Gastroesophageal sphincter (tissue), 4 donors: Measurements from ENCODE around the gene FASLG. TPM values are rescaled to one million over a fixed set of nuclear protein-coding genes. Genes with fewer than 3 reads are reported as not detected.

Experiments used
- small RNA-seq, 4 donors: library from RNA; depleted of rRNA; stranded (forward); fragments of <200 nt; gene quantifications; one replicate each; pipeline ENCODE3, GENCODE V24; 2016
- total RNA-seq, 4 donors: library from RNA; depleted of rRNA; stranded (reverse); fragments of >200 nt; gene quantifications; one replicate each; pipeline ENCODE4 v1.1.0, GENCODE V29; 2016

Gene FASLG
- total RNA-seq, 4 donors from 2014 or later: not detected

Small RNA genes lying within 50 kb of the gene (small RNA-seq; reads per million reads assigned to genes)
- 0 reads per million in 4 donors for gene RNU6-693P

Other genes with a start within 250 kb of the FASLG start
- not detected for gene C1orf105, start 238.4 kb upstream of the FASLG start, total RNA-seq
- gene PIGC, start 215.0 kb upstream of the FASLG start, total RNA-seq: 10 to 100 TPM; 23.3 to 26.3 (median 25.8) TPM
- gene SUCO, start 126.0 kb upstream of the FASLG start, total RNA-seq: 10 to 100 TPM; 15.5 to 41.6 (median 25.1) TPM